ENCODE results near the gene DHDDS.
A peak's percentile ranks its signal among the peaks of the same experiment; 100 is the strongest.
"Not testable (repeated sequence)": the region's sequence is repeated elsewhere in the genome, so short reads cannot be mapped to it uniquely, and the experiment has no call there.

DHDDS gene

GRCh38 chr1:26477446-26478152 is 45.5 kb downstream of the DHDDS start:
- peak in 1 of 2 experiments; percentile 17 for DNase-seq

- DNase-seq: no peak
Measured at GRCh38 chr1:26478159-26478558, 46.0 kb downstream of the DHDDS start.

- no peak for DNase-seq
Measured at GRCh38 chr1:26478988-26479387, 46.9 kb downstream of the DHDDS start.

- no peak for DNase-seq
Measured at GRCh38 chr1:26482921-26483320, 50.8 kb downstream of the DHDDS start.

GRCh38 chr1:26483980-26484379 is 51.9 kb downstream of the DHDDS start:
- no peak for DNase-seq

- DNase-seq: no peak
Measured at GRCh38 chr1:26490155-26490554, 58.0 kb downstream of the DHDDS start.

GRCh38 chr1:26493267-26493666 is 61.1 kb downstream of the DHDDS start:
- no peak for DNase-seq

GRCh38 chr1:26493938-26494337 is 61.8 kb downstream of the DHDDS start:
- DNase-seq: no peak

- no peak for DNase-seq
Measured at GRCh38 chr1:26496861-26497260, 64.7 kb downstream of the DHDDS start.

- no peak for DNase-seq
Measured at GRCh38 chr1:26498894-26499293, 66.8 kb downstream of the DHDDS start.

GRCh38 chr1:26500488-26501175 is 68.5 kb downstream of the DHDDS start:
- peak; percentile 36 to 70 for DNase-seq

- DNase-seq: not testable (repeated sequence)
Measured at GRCh38 chr1:26510711-26511110, 78.6 kb downstream of the DHDDS start.

GRCh38 chr1:26515836-26516235 is 83.7 kb downstream of the DHDDS start:
- not testable (repeated sequence) for DNase-seq

- DNase-seq: no peak
Measured at GRCh38 chr1:26516987-26517765, 85.1 kb downstream of the DHDDS start.

- DNase-seq: no peak
Measured at GRCh38 chr1:26517766-26518049, 85.6 kb downstream of the DHDDS start.

- no peak for DNase-seq
Measured at GRCh38 chr1:26518355-26518754, 86.2 kb downstream of the DHDDS start.

GRCh38 chr1:26520339-26520738 is 88.2 kb downstream of the DHDDS start:
- no peak for DNase-seq

Measured in SW 1271 (cell line).